ENCODE results near the gene CARMIL3. TPM values are rescaled to one million over a fixed set of nuclear protein-coding genes. Genes with fewer than 3 reads are reported as not detected.
"Not testable (repeated sequence)": the region's sequence is repeated elsewhere in the genome, so short reads cannot be mapped to it uniquely, and the experiment has no call there.

Gene CARMIL3, protein sequence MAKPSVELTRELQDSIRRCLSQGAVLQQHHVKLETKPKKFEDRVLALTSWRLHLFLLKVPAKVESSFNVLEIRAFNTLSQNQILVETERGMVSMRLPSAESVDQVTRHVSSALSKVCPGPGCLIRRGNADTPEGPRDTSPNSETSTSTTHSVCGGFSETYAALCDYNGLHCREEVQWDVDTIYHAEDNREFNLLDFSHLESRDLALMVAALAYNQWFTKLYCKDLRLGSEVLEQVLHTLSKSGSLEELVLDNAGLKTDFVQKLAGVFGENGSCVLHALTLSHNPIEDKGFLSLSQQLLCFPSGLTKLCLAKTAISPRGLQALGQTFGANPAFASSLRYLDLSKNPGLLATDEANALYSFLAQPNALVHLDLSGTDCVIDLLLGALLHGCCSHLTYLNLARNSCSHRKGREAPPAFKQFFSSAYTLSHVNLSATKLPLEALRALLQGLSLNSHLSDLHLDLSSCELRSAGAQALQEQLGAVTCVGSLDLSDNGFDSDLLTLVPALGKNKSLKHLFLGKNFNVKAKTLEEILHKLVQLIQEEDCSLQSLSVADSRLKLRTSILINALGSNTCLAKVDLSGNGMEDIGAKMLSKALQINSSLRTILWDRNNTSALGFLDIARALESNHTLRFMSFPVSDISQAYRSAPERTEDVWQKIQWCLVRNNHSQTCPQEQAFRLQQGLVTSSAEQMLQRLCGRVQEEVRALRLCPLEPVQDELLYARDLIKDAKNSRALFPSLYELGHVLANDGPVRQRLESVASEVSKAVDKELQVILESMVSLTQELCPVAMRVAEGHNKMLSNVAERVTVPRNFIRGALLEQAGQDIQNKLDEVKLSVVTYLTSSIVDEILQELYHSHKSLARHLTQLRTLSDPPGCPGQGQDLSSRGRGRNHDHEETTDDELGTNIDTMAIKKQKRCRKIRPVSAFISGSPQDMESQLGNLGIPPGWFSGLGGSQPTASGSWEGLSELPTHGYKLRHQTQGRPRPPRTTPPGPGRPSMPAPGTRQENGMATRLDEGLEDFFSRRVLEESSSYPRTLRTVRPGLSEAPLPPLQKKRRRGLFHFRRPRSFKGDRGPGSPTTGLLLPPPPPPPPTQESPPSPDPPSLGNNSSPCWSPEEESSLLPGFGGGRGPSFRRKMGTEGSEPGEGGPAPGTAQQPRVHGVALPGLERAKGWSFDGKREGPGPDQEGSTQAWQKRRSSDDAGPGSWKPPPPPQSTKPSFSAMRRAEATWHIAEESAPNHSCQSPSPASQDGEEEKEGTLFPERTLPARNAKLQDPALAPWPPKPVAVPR (N-terminal part only)
- total RNA-seq, result 0.96 TPM
- long read RNA-seq, partial matches to known transcripts, result 0 of 1 reads
- long read RNA-seq, other reads (novel, unspliced or antisense), result 1 of 1 reads

DNA sequence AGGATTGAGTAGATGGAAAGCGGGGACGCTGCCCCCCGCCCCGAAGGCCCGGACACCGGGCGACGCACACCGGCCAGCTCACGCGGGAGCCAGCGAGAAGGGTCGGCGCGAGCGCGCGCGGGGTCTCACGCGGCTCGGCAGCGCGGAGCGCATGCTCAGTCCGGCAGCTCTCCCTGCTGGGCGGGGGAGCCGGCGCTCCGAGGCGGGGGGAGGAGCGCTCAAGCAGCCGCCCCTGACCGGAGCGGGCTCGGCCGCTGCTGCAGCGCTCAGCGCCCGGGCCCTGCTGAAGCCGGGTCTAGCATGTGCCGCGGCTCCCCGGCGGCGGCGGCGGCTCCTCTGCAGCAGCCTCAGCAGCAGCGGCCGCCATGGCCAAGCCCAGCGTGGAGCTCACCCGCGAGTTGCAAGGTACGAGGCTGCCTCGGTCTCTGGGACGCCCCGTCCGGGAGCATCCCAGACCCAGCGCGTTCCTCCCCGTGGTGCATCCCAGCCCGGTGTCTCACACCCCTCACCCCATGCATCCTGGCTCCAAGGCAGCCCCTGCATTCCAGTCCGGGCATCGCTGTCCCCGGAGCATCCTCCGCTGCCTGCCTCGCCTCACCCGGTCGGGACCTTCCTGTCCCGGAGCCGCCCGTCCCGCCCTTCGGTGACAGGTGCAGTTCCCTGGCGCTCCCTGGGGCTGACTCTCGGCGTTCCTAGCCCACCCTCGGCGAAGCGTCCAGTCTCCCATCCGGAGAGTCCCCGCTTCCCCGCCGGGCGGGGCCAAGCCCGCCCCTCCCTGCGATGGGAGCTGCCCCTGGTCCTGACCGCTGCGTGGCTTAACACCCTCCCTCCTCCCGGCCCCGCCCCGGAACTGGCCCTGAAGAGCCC, at the start of gene CARMIL3:
TSS of gene CARMIL3 (plus strand) at position 221 of the 867 bp plus-strand sequence. CDS start at position 366, 145 bp downstream.
- ATAC-seq (peak; percentile 88), DNase-seq (peak; percentile 89)
- Histone ChIP-seq H3K9me3 (no peaks in the 10 kb centered on the region), H3K27ac (no peak within 1 kb of the TSS), H3K36me3 (no peaks in the 10 kb centered on the region), H3K4me3 (peak within 1 kb of the TSS; percentile 71), H3K4me1 (peaks cover 14% of the 10 kb centered on the region), H3K27me3 (no peaks in the 10 kb centered on the region)
- intact Hi-C loops (cut with DNase I), result loop anchor here (10.0 kb wide), 1 partner anchor 53 kb away; no protein-coding TSS in a partner anchor
- TF ChIP-seq, protein P1, sequence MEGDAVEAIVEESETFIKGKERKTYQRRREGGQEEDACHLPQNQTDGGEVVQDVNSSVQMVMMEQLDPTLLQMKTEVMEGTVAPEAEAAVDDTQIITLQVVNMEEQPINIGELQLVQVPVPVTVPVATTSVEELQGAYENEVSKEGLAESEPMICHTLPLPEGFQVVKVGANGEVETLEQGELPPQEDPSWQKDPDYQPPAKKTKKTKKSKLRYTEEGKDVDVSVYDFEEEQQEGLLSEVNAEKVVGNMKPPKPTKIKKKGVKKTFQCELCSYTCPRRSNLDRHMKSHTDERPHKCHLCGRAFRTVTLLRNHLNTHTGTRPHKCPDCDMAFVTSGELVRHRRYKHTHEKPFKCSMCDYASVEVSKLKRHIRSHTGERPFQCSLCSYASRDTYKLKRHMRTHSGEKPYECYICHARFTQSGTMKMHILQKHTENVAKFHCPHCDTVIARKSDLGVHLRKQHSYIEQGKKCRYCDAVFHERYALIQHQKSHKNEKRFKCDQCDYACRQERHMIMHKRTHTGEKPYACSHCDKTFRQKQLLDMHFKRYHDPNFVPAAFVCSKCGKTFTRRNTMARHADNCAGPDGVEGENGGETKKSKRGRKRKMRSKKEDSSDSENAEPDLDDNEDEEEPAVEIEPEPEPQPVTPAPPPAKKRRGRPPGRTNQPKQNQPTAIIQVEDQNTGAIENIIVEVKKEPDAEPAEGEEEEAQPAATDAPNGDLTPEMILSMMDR (IDR thresholded peaks at IDR 0.05), result no peak

DNA sequence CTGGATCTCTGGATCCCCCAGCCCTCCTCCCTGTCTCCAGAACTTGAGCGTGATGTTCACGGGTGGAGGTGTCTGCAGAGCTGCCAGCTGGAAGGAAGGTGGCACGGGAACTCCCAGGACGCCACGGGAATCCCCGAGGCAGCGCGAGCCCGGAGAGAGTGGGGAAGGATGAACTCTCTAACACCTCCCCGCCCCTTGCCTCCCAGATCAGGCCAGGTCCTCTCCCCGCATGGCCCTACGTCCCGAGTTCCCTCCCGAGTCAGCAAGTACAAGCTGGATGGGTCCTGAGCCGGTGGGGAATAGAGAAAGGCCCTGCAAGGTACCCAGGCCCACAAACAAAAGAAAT, 45.4 kb upstream of the CARMIL3 start:
- H3K27me3 ChIP-seq; H3K9me3 ChIP-seq; DNase-seq; H3K4me1 ChIP-seq; intact Hi-C loops (cut with DNase I); H3K36me3 ChIP-seq: not testable (repeated sequence)
- peak; percentile 58 for ATAC-seq
- Histone ChIP-seq H3K27ac (peak overlapping the region; percentile 42), H3K4me3 (peak overlapping the region; percentile 56)

DNA sequence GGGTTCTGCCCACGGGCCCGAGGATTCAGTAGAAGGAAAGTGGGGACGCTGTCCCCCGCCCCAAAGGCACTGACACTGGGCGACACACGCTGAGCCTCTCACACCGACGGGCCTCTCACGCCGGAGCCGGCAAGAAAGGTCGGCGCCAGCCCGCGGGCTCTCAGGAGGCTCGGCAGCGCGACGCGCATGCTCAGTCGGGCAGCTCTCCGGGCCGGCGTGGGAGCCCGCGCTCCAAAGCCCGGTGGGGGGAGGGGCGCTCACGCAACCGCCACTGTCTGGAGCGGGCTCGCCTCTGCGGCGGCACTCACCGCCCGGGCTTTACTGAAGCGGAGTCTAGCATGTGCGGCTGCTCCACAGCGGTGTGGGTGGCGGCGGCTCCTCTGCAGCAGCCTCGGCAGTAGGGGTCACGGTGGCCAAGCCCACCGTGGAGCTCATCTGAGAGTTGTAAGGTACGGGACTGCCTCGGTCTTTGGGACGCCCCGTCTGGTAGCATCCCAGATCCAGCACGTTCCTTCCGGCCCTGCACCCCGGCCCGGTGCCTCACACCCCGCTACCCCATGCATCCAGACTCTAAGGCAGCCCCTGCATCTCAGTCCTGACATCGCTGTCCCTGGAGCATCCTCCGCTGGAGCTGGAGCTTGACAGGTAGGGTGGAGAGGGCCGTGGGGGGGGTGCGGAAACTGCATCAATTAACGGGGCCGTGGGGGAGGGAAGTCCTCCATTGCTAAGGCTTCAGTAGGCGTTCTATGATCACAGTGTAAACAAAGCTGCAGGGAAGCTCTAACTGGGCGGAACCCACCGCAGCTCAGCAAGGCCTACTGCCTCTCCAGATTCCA, 44.8 kb upstream of the CARMIL3 start:
- H3K4me1 ChIP-seq; intact Hi-C loops (cut with DNase I); H3K36me3 ChIP-seq; H3K9me3 ChIP-seq; H3K27me3 ChIP-seq: not testable (repeated sequence)
- Histone ChIP-seq H3K4me3 (peak overlapping the region; percentile 56), H3K27ac (peak overlapping the region; percentile 42)
- DNase-seq (peak; percentile 83), ATAC-seq (peak; percentile 97)

DNA sequence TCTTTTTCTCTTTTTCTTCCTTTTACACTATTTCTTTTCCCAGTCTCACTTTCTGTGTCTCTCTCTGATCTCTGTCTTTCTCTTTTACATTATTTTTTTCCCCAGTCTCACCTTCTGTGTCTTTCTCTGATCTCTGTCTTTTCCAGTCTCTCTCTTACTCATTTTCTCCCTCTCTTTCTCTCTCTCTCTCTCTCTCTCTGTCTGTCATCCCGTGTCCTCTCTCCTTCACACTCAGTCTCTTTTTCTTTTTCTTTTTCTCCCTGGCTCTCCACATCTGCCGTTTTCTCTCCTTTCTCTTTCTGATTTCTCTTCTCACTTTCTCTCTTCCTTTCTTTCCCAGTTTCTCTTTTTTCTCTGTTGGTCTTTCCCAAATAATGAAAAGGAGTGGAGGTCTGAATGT, 40.8 kb upstream of the CARMIL3 start:
- ATAC-seq, result no peak
- no peaks in the 10 kb centered on the region for H3K9me3 ChIP-seq
- no peaks in the 10 kb centered on the region for H3K36me3 ChIP-seq
- no peaks in the 10 kb centered on the region for H3K4me1 ChIP-seq
- TF ChIP-seq, protein P1 (IDR thresholded peaks at IDR 0.05), result no peak
- no peak overlapping the region for H3K27ac ChIP-seq
- no peaks in the 10 kb centered on the region for H3K27me3 ChIP-seq
- intact Hi-C loops (cut with DNase I), result no loop called here
- no peak overlapping the region for H3K4me3 ChIP-seq
- DNase-seq, result no peak

DNA sequence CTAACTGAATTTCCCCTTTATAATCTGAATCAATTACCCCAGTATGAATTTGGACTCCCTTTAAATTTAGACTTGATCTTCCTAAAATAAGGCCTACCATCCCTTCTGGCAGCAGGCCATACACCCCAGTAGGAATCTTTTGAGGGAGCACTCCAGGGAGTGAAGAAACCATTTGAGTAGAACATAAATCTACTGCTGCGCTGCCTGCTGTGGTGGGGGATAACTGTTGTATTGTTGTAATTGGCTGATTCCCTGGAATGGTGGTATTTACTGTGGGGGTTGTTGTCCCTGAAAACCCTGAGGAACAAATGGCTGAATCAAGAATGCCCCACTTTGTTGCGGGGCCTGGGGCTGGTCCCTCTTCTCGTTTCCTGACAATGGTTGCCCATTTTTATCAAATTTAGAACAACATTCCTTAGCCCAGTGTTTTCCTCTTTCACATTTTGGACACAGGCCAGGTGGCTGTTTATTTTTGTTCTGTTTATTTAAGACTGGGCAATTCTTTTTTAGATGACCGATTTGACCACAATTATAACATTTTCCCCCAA, 39.0 kb upstream of the CARMIL3 start:
- peak overlapping the region; percentile 14 for H3K27ac ChIP-seq
- intact Hi-C loops (cut with DNase I); DNase-seq: not testable (repeated sequence)

More for the DNA sequence above, 39.0 kb upstream of the CARMIL3 start:
- H3K4me3 ChIP-seq, H3K36me3 ChIP-seq, H3K4me1 ChIP-seq, ATAC-seq, H3K9me3 ChIP-seq, H3K27me3 ChIP-seq: not testable (repeated sequence)

Measured in upper lobe of right lung (tissue), 1 donor.